ENCODE data around the gene SRGAP2B.
"Not testable (repeated sequence)": the region's sequence is repeated elsewhere in the genome, so short reads cannot be mapped to it uniquely, and the experiment has no call there.

SRGAP2B gene

DNA sequence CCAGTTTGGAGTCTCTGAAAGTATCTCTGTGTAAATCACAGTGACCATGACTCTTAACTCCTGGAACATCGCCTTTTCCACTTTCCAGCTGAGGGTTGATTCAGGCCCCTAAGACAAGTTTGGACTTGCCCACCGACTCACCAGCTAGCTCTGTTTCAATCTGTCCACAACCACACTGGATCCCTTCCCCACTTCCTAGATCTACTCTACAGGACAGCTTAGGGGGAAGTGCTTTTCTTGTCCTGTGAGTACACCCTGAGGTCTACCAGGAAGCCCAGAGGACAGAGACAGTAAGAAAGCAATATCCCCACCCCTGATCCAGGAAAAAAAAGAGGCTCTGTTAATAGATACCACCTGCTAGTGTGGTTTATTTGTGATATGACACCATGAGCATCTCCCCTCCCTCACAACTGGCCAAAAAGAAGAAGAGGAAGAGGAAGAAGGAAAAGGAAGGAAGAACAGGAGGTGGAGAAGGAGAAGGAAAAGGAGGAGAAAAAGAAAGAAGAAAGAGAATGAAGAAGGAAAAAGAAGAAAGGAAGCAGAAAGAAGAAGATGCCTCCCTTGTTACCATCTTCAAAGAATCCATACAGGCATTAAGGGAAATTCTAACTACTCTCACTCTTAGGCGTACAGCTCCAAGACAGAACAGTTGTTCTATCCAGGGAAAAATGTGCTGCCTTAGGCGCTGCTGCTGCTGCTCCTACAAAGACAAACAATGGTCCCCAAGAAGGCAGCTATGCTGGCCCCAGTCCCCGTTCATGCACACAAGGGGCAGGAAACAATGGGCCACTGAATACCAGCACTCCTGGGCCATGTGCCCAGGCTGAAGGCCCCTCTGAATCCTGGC, 96.8 kb downstream of the SRGAP2B start:
- not testable (repeated sequence) for DNase-seq (ENCODE audit: low read depth in 2 of 2)

DNA sequence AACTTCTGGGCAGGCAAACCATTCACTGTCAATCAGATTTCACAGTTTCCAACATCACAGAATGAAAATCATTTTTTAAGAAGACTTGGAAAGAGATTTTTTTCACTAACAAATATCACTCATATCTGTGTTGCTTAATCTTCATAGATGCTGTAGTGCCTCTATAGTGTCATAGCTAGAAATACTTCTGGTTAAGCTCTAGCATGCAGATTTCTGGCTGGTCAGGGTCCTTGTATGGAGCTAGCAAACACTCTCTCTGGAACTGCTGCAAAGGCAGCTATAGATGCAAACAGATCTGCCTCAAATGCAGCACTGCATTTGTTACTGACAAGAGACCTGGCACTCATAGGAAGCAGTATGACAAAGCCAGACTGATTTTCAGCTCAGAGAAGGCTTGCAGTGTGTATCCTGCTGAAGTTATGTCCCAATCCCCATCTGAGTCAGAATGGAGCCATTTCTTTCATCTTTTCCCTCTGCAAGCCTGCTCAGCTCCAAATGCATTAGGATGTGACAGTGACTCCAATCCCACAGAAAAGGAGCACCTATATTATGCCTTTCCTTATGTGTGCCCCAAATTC, 99.2 kb downstream of the SRGAP2B start:
- DNase-seq (ENCODE audit: low read depth in 2 of 2): not testable (repeated sequence)

DNA sequence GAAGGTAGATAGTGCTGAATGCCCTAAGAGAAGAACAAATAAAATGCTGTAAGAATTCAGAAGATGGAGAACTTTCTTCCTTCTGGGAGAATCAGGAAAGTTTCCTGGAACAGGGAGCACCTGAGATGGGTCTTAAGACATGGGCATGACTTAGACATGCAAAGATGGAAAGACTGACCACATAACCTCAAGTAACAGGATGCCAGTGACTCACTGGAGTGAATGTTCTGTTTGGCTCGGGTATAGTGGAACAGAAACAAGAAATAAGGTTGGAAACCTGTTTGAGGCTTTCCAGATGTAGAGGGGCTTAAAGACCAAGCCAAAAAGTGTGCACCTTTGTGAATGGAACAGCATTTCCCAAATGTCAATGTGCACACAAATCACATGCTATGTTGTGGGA, 102.2 kb downstream of the SRGAP2B start:
- not testable (repeated sequence) for DNase-seq (ENCODE audit: low read depth in 2 of 2)

DNA sequence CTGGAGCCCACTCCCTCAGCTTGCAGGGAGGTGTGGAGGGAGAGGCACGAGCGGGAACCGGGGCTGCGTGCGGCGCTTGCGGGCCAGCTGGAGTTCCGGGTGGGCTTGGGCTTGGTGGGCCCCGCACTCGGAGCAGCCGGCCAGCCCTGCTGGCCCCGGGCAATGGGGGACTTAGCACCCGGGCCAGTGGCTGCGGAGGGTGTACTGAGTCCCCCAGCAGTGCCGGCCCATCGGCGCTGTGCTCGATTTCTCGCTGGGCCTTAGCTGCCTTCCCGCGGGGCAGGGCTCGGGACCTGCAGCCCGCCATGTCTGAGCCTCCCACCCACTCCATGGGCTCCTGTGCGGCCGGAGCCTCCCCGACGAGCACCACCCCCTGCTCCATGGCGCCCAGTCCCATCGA, 104.5 kb downstream of the SRGAP2B start:
- not testable (repeated sequence) for DNase-seq (ENCODE audit: low read depth in 2 of 2)

DNA sequence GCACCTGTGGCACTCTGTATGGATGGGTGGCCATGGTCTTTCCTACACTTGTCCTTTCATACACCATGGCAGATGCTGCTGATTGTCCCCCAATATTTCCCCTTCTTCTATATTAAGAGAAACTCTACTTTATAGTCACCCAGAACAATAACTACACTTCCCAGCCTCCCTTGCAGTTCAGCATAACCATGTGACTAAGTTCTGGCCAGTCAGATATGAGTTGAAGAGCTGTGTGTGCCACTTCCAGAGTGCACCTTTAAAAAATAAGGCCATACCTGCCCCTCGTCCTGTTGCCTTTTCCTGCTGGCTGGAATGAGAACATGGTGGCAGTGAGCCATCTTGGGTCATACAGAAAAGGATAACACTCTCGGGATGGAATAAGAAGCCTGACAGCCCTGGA, 108.0 kb downstream of the SRGAP2B start:
- DNase-seq (ENCODE audit: low read depth in 2 of 2): not testable (repeated sequence)

DNA sequence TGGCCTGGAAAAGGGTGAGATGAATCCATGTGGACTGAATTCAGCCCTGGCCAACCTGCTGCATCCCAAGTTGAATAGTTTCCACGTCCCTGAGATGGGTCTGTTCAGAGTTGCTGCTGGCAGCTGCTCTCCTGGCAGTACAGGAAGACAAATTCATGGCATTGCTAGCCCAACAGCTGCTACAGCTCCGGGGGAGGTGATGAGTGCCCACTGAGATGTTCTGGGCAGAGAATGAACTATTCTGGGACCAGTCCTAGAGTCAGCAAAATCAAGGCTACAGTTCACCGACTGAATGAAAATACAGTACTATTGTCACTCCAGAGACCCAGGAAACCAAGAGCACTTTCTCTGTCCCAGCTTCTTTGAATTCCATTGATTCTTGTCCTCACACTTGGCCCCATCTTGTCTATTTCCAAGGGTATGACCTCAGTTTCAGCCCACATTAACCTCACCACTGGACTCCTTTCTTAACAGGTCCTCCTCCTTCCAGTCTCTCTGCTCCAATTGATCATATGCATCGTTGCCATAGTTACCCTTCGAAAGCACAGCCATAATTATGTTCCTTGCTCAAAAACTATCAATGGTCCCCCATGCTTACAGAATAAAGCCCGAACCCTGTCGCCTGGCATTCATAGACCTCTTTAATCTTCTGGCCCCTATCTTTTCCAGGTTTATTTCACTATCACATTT, 108.8 kb downstream of the SRGAP2B start:
- not testable (repeated sequence) for DNase-seq (ENCODE audit: low read depth in 2 of 2)

DNA sequence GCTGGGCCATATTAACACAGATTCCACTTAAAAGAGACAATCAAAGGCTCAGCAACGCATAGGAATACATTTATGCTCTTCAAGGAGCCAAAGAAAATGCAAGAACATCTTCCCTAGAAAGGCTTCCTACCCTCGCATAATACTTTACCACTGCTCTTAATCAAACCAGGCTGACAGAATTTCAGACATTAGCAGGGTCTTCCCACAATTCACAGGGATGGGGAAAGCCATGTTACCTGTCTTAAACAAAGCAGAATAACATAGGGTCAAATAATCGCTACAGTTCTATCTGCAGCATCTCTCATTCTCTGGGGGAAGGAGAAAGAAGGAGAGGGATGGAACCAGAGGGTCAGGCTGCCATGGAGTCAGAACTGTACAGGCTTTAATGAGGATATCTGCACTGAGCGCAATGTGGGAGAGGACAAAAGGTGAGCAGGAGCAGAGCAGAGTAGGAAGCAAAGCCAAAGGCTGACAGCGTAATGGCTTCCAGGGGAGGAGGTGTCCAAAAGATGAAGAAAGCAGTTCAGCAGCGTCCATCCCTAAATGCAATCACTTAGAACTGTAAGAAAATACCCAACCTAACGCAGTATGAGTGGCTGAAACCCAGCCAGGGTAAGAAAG, 109.5 kb downstream of the SRGAP2B start:
- not testable (repeated sequence) for DNase-seq (ENCODE audit: low read depth in 2 of 2)

DNA sequence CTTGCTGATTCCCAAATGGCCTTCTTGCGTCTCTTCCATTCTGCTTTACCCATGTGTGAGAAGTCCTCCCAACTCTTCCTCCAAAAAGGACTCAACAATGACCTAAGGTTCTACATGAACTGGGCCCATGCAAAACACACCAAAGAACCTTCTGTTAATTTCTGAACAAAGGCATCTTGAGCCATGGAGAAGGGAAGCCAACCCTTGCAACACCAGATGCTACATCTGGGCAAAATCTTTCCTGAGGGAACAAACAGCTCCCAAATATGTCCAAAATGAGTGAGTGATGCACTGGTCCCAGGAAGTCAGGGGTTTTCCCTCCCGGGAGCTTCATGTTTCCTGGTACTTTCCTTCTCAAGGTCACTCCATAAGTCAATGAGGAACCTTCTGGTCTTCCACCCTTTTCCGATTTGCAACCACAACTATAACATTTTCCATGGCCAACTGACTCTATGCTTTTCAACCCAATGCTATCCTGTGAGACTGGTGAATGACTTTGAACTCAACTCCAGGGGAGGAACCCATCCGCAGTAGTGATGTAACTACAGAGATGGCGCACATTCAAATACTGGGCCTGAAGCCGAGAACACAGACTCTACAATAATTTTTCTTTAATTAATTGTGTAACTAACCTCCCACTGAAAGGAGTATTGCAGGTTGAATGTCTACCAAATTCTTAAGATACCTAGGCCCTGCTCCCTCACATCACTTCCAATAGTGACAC, 112.2 kb downstream of the SRGAP2B start:
- not testable (repeated sequence) for DNase-seq (ENCODE audit: low read depth in 2 of 2)

DNA sequence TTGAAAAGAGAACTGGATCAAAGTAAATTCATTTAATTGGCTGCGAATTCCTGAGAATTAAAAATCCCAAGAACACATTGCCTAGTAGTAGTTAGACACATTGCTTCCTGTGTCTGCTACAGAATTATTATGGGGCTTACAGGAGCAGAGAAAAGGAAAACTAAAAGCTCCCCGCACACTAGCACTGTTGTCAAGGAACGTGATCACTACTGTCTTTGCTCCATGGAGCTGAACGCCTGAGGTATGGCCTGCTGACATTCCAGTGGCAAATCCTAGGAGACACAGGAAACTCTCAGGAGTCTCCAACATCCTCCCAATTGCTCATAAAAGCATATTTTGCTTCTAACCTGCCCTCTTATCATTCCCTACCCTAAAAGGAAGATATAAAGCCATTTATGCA, 114.0 kb downstream of the SRGAP2B start:
- DNase-seq (ENCODE audit: low read depth in 2 of 2): not testable (repeated sequence)

DNA sequence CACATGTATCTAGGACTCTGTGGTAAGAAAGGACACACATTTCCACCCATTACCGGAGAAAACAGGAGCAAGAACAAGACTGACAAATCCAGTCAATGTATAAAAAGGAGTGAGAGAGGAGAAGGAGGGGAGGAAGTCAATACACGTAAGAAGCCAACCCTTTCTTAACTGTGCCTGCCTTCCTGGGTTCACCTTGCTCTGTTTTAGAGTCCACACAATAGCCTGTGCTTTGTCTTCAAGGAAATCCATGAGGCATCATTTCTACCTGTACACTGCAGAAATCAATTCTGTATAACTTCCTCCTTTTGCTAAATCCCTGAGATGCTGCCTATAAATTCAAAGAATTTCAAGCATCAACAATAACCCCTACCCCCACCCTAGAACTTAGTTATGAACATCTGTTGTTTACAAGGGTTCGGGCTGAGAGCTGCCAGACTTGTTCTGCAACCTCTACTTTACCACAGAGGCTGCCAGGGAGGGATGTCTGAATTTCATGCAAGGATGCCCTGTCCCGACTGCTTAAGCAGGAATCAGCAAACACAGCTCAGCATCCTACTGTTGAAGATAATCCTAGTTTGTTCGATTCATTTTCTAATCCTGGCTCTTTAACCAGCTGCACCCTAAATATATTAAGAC, 115.0 kb downstream of the SRGAP2B start:
- DNase-seq (ENCODE audit: low read depth in 2 of 2): not testable (repeated sequence)

DNA sequence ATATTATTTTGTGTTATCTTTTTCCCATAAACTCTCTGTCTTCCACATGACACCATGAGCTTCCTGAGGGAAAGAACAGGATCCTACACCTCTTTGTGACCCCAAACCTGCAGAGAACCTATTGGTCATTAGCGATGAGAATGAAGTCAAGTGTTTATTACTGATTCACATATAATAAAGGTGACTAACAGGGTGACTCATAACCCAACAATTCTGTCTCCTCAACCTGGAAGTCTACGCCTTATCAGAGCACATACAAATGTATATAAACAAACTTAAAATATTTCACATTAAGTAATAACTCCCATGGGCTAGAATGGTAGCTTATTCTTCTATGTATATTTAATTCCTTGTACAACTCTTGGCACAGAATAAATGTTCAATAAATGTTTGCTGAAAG, 117.3 kb downstream of the SRGAP2B start:
- DNase-seq (ENCODE audit: low read depth in 2 of 2): not testable (repeated sequence)

DNA sequence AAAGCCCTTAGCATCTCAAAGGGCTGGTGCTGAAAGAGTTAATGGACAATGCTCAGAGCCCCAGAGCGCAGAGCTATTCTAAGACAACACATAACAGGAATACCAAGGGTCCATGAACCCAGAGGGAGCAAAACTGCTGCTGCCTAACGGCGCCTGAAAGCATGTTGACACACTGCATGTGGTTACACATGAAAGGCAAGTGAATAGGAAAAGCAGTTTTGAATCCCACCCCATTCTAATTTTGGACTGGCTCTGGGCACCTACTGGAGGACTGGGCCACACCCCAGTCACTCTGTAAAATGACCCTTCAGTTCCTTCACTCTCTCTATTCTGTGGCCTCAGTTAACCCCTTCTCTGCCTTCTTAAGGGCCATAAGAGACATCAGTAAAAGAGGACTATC, 123.2 kb downstream of the SRGAP2B start:
- DNase-seq (ENCODE audit: low read depth in 2 of 2): not testable (repeated sequence)

DNA sequence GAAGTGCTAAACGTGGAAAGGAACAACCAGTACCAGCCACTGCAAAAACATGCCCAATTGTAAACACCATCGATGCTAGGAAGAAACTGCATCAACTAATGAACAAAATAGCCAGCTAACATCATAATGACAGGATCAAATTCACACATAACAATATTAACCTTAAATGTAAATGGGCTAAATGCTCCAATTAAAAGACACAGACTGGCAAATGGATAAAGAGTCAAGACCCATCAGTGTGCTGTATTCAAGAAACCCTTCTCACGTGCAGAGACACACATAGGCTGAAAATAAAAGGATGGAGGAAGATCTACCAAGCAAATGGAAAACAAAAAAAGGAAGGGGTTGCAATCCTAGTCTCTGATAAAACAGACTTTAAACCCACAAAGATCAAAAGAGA, 128.6 kb downstream of the SRGAP2B start:
- not testable (repeated sequence) for DNase-seq (ENCODE audit: low read depth in 2 of 2)

DNA sequence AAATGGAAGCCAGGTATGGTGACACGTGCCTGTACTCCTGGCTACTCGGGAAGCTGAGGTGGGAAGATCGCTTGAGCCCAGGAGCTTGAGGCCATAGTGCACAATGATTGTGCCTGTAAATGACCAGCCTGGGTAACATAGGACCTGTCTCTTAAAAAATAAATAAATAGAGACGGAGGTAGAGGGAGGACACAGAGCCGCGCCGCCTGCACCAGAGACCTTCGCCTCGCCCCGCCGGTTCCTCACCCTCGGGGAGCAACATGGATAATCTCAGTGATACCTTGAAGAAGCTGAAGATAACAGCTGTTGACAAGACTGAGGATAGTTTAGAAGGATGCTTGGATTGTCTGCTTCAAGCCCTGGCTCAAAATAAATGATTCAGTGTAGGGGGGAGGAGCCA, 130.4 kb downstream of the SRGAP2B start:
- DNase-seq (ENCODE audit: low read depth in 2 of 2): not testable (repeated sequence)

DNA sequence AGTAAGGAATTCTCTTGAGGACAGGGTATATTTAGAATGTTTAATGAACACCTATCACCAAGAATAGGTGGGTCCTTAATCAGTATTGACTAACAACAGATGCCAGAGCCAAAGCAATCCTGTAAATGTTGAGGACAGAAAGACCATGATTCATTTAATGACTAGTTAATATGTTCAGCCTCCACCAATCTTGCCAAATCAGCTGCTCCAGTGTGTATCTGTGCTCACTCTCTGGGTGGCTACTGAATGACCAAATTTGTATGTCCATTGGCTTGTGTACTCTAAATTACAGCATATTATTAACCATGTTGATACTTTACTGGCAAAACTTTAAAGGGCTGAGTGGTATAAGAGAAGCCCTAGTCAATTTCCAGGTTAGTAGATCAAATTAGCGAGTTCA, 130.9 kb downstream of the SRGAP2B start:
- DNase-seq (ENCODE audit: low read depth in 2 of 2): not testable (repeated sequence)

DNA sequence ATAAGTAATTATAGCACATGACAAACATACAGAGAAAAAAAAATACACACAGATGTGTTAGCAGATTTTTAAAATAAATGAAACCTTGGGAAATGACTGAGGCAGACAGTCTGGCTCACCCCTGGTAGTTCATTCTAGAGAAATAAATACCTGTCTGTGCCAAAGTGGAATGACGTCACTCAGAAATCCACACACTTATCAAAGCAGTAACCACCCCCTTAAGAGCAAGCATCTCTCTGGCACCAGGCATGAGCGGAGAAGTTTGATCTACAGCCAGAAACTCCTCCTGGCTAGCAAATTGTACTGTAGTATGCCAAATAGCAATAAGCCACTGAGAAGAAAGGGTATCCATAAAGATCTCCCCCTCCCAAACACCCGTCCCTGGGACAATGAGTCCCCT, 131.6 kb downstream of the SRGAP2B start:
- DNase-seq (ENCODE audit: low read depth in 2 of 2): not testable (repeated sequence)

DNA sequence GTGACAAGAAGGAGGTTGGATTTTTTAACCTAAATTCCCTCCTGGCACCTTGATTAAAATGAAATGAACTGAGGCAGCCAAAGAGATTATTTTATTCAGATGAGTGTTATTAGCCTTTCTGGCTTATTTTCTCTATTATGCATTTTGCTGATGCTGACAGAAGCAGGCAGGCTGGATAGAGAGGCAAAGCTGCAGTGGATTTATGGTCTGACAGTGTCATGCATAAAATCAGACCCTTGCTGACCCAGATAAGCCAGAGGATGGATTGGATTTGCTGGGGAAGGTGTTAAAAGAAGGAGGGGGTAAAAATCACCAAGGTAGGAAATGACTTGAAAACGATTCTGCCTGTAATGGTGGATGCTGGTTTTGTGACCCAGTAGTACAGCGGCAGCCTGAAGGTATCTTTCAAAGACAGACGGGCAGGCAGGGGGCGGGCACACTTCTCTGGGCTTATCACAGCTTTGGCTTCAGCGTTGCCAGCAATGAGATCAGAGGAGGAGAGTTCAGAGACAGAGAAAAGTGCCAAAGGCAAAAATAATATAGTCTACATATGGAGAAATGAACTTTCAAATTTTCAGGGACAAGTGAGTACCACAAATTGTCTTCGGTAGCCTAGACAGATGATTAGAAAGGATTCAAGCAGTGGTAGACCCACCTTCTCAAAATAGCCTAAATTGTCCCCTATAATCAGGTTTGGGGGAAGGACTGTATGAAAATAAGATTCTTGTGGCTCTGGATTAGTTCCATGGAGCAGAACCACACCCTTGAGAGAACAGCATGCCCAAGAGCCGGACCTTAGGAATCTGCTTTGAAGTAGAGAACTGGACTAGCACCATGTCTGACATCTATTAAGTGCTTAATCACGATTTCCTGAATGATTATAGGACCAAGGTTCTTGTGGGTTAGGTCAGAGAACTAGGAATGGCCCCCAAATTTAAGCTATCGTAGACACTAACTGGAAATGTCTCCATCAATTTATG, 133.2 kb downstream of the SRGAP2B start:
- DNase-seq (ENCODE audit: low read depth in 2 of 2): not testable (repeated sequence)

DNA sequence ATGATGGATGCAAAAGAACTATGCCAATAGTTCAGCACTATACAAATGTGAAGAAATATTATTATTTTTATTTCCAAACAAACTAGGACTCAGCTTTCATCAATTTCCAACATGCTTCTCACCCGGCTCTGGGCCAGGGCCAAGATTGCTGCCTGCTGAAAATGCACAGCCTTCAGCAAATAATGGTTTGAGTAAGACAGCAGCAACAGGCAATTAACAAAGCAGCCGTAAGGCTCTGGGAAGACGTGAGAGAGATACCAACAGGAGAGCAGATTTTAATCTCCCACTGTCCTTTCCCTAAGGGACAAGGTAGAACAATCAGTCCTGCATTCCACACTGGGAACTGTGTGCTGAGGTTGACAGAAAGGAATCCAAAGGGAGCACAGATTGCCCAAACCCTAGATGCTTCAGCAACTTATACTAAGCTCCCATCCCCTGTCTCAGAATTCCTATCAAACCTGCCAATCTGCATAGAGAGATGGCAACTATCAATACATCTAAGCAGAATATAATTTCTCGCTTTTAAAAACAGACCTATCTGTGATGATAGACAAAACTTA, 134.1 kb downstream of the SRGAP2B start:
- not testable (repeated sequence) for DNase-seq (ENCODE audit: low read depth in 2 of 2)

DNA sequence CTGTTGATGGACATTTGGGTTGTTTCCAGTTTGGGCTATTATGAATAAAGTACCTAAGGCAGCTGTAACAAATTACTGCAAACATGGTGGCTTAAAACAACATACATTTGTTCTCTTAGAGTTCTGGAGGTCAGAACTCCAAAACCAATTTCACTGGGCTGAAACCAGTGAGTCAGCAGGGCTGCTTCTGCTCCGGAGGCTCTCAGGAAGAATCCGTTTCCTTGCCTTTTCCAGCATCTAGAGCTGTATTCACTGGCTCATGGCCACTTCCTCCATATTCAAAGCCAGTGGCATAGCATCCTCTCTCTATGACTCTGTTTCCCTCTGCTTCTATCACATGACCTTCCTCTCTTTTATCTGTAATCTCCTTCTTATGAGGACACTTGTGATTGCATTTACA, 146.7 kb downstream of the SRGAP2B start:
- DNase-seq (ENCODE audit: low read depth in 2 of 2): not testable (repeated sequence)

Measured in activated CD4-positive, alpha-beta T cell treated with anti-CD3 and anti-CD28 coated beads for 24 hours (primary cell).